Uterus (tissue), 2 donors: ENCODE data around the gene CTRL.

Experiments
- CTCF ChIP-seq, 4 experiments: fragments of 200-600 bp in 2 of 4; fragments of 450-650 bp in 2 of 4; sonication (generic) in 2 of 4; IDR thresholded peaks; one replicate each; pipeline ENCODE4 v1.5.1; 2016 to 2019; ENCODE audit warnings: antibody characterized with exemption in 4 of 4, mild to moderate bottlenecking in 2 of 4, moderate library complexity in 1 of 4
- POLR2A ChIP-seq, 2 donors: fragments of 450-650 bp; IDR thresholded peaks; one replicate each; pipeline ENCODE4 v1.6.1; 2016; ENCODE audit warnings: antibody characterized with exemption in 2 of 2, mild to moderate bottlenecking in 1 of 2, moderate library complexity in 1 of 2

- no peak for TF ChIP-seq CTCF (IDR thresholded peaks at IDR 0.05)
- TF ChIP-seq POLR2A (IDR thresholded peaks at IDR 0.05), result no peak
These were observed 22.1 kb upstream of the CTRL start for GRCh38 chr16:67953641-67954375.
